A673 (cell line): Measurements from ENCODE around the gene HEBP1. TPM values are rescaled to one million over a fixed set of nuclear protein-coding genes. Genes with fewer than 3 reads are reported as not detected.

Experiments
- BruUV-seq: library from RNA; stranded (reverse); fragments of 400-500 nt; replicated peaks from 2 replicates; lab custom pipeline; 2021; lab: Mats Ljungman, UMichigan
- CTCF ChIA-PET: fragments of 300-600 bp; sonication (Branson Sonifier 250); formaldehyde crosslinking; loops from one replicate; lab custom pipeline; 2022; ENCODE audit warnings: antibody characterized with exemption; lab: Charles Lee
- POLR2A ChIA-PET: fragments of 300-600 bp; sonication (Branson Sonifier 250); formaldehyde crosslinking; loops from one replicate; lab custom pipeline; 2022; ENCODE audit warnings: antibody characterized with exemption; ENCODE audit not compliant: low non-redundant PET; lab: Charles Lee
- DNase-seq: peaks from one replicate; pipeline ENCODE4 v3.0.0-alpha.2; 2015; ENCODE audit warnings: low spot score
- H3K27ac ChIP-seq: fragments of 200-600 bp; sonication (generic); 2 replicates; pipeline ENCODE4 v1.5.1; 2016; ENCODE audit warnings: mixed run types, low read depth, mild to moderate bottlenecking, mixed read lengths, antibody characterized with exemption, low read length; ENCODE audit not compliant: poor library complexity, severe bottlenecking
- H3K27me3 ChIP-seq: fragments of 200-600 bp; sonication (generic); replicated peaks from 2 replicates; pipeline ENCODE4 v1.6.1; 2017; ENCODE audit warnings: mixed run types, low read depth, mild to moderate bottlenecking, mixed read lengths, antibody characterized with exemption, low read length; ENCODE audit not compliant: insufficient read depth, poor library complexity
- H3K36me3 ChIP-seq: fragments of 200-600 bp; sonication (generic); 2 replicates; pipeline ENCODE4 v1.6.1; 2016; ENCODE audit warnings: mixed run types, mild to moderate bottlenecking, mixed read lengths, antibody characterized with exemption, low read length; ENCODE audit not compliant: insufficient read depth, poor library complexity, severe bottlenecking
- H3K4me1 ChIP-seq: fragments of 200-600 bp; sonication (generic); 2 replicates; pipeline ENCODE4 v1.6.1; 2017; ENCODE audit warnings: mixed run types, mild to moderate bottlenecking, mixed read lengths, antibody characterized with exemption, low read length; ENCODE audit not compliant: insufficient read depth, poor library complexity, severe bottlenecking
- H3K4me3 ChIP-seq: fragments of 200-600 bp; sonication (generic); 2 replicates; pipeline ENCODE4 v1.5.1; 2016; ENCODE audit warnings: low read depth, mixed run types, mild to moderate bottlenecking, mixed read lengths, low read length; ENCODE audit not compliant: poor library complexity, severe bottlenecking
- H3K9me3 ChIP-seq: fragments of 200-600 bp; sonication (generic); 2 replicates; pipeline ENCODE4 v1.6.1; 2016; ENCODE audit warnings: mixed run types, low read depth, mild to moderate bottlenecking, mixed read lengths, antibody characterized with exemption, low read length; ENCODE audit not compliant: poor library complexity, severe bottlenecking
- EZH2 ChIP-seq: fragments of 200-600 bp; sonication (generic); IDR thresholded peaks from 2 replicates; pipeline ENCODE4 v1.6.1; 2017; ENCODE audit warnings: borderline replicate concordance, low read depth, mild to moderate bottlenecking, mixed read lengths, antibody characterized with exemption, low read length; ENCODE audit not compliant: poor library complexity, severe bottlenecking
- intact Hi-C: fragments of 100-400 bp; cut with micrococcal nuclease; formaldehyde crosslinking; loops from one replicate; pipeline ENCODE4 v1.10.0; 2022; ENCODE audit not compliant: unreplicated experiment
- total RNA-seq: library from RNA; stranded (reverse); gene quantifications from 2 replicates; pipeline ENCODE4 v1.2.3, GENCODE V29; 2021
- TF ChIP-seq, protein P1 (sequence below): fragments of 300-800, 200-600 bp; sonication (generic); conservative IDR thresholded peaks from 2 replicates; pipeline ENCODE4 v1.5.1; 2017; ENCODE audit warnings: low read depth, mild to moderate bottlenecking, antibody characterized with exemption, low read length, moderate library complexity, mixed read lengths

Gene HEBP1
- total RNA-seq, 1 experiment from 2014 or later: 28.1 TPM

DNA sequence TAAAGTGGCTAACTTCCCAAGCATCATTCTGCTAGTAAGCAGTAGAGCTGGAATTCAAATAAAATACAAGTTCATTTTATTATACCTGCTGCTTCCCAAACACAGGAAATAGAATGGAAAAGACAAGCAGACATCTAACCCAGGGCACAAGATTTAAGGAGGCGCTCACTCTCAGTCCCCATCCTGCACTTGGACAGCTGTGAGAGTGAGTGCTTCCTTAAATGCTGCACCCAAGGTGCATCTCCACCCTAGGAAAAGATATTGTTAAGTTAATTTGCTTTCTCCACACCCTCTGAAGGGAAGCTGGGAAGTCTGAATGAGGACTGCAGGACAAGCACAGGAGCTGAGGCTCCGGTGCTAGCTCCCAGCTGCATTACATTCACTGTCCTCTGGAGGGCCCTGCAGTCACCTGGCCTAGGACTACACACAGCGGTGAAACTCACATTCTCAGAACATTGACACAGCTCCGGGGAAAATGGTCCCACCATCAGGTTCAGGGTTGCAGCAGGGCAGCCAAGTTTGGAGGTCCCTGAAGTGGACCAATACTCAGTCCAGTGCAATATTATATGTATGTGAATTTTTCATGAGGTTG lies 14.2 kb downstream of the HEBP1 start:
- Histone ChIP-seq H3K9me3 (no peaks in the 10 kb centered on the region), H3K27ac (no peak overlapping the region), H3K4me3 (no peak overlapping the region), H3K4me1 (peaks cover 11% of the 10 kb centered on the region), H3K36me3 (peaks cover 13% of the 10 kb centered on the region), H3K27me3 (no peaks in the 10 kb centered on the region)
- no TSS peak for BruUV-seq
- TF ChIP-seq, protein P1, sequence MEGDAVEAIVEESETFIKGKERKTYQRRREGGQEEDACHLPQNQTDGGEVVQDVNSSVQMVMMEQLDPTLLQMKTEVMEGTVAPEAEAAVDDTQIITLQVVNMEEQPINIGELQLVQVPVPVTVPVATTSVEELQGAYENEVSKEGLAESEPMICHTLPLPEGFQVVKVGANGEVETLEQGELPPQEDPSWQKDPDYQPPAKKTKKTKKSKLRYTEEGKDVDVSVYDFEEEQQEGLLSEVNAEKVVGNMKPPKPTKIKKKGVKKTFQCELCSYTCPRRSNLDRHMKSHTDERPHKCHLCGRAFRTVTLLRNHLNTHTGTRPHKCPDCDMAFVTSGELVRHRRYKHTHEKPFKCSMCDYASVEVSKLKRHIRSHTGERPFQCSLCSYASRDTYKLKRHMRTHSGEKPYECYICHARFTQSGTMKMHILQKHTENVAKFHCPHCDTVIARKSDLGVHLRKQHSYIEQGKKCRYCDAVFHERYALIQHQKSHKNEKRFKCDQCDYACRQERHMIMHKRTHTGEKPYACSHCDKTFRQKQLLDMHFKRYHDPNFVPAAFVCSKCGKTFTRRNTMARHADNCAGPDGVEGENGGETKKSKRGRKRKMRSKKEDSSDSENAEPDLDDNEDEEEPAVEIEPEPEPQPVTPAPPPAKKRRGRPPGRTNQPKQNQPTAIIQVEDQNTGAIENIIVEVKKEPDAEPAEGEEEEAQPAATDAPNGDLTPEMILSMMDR: peak; percentile 62
- TF ChIP-seq EZH2: no peak
- peak; percentile 50 for DNase-seq
- intact Hi-C loops: loop anchor here (5.0 kb wide), 1 partner anchor 111 kb away; no protein-coding TSS in a partner anchor
- ChIA-PET CTCF (interaction anchor here (1.0 to 1.5 kb wide), 3 partner anchors 10 to 226 kb away, joined by 3 to 12 read pairs (median 5); no protein-coding TSS in a partner anchor), POLR2A (no interaction called here)

DNA sequence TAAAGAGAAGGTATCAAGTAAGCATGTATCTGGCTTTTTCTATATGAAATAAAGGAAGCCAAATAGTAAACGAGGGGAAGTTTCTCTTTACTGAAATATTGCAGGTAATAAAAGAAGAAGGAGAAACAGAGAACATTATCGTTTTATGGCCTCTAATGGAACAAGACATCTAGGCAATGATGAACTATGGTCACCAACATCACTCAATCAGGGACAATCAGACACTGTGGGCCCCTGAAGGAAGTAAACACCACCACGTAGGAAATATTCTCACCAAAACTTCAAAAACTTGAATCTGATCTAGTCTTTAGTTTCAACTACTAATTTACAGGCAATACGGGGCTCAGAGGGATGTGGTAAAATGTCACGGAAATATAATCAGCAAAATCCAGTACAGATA lies 15.9 kb downstream of the HEBP1 start:
- CTCF ChIA-PET: no interaction called here
- no peak for DNase-seq
- no peaks in the 10 kb centered on the region for H3K9me3 ChIP-seq
- BruUV-seq: no TSS peak
- TF ChIP-seq EZH2: no peak
- TF ChIP-seq, protein P1: no peak
- H3K27me3 ChIP-seq: no peaks in the 10 kb centered on the region
- POLR2A ChIA-PET: no interaction called here
- intact Hi-C loops: loop anchor here (5.0 kb wide), 1 partner anchor 67 kb away; no protein-coding TSS in a partner anchor
- no peak overlapping the region for H3K4me3 ChIP-seq
- peaks cover 11% of the 10 kb centered on the region for H3K4me1 ChIP-seq
- H3K27ac ChIP-seq: no peak overlapping the region
- peaks cover 13% of the 10 kb centered on the region for H3K36me3 ChIP-seq

DNA sequence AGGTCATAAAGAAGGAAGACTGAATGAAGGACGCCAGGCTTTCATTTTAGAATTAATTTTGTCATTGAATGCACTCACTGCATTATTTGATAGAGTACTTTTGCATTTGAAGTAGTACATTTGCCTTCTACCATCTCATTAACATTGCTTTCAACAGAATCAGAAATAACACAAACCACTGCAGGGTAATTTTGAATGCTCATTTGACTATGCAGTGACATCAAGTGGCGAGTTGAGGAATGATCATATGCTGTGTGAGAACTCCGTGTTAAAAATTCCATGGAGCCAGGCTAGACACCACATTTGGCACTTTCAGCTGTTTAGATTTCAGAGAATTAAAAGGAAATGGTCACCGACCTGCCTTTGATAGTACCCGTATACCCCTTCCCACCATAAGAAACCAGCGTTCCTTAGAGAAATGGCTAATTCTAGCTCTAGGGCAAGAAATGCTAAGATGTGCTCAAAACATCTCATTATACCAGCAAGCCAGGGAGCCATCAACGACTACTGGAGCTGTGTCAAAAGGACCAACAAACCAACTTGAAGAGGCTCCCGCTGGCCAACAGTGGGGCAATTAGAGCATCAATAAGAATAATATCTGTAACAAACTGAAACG lies 16.5 kb downstream of the HEBP1 start:
- no peak overlapping the region for H3K27ac ChIP-seq
- no peaks in the 10 kb centered on the region for H3K9me3 ChIP-seq
- no peak overlapping the region for H3K4me3 ChIP-seq
- H3K36me3 ChIP-seq: peaks cover 10% of the 10 kb centered on the region
- POLR2A ChIA-PET: no interaction called here
- intact Hi-C loops: loop anchor here (5.0 kb wide), 1 partner anchor 66 kb away; no protein-coding TSS in a partner anchor
- H3K4me1 ChIP-seq: peaks cover 11% of the 10 kb centered on the region
- no peak for TF ChIP-seq EZH2
- TF ChIP-seq, protein P1: peak; percentile 71
- DNase-seq: peak; percentile 65
- H3K27me3 ChIP-seq: no peaks in the 10 kb centered on the region
- no TSS peak for BruUV-seq
- CTCF ChIA-PET: no interaction called here
